H1 (cell line): Measurements from ENCODE around the gene GRID1. TPM values are rescaled to one million over a fixed set of nuclear protein-coding genes. Genes with fewer than 3 reads are reported as not detected.

Experiments
- CBX8 ChIP-seq: fragments of 300-800, 300-1000 bp; sonication (generic); IDR thresholded peaks from 2 replicates; pipeline ENCODE4 v1.7.1; 2016; ENCODE audit warnings: low read depth, low read length, borderline replicate concordance
- EP300 ChIP-seq, 2 experiments: IDR thresholded peaks; 1 replicate in 1 of 2; 2 replicates in 1 of 2; pipeline ENCODE4 v1.6.1; 2011 to 2012; ENCODE audit warnings: low read depth in 2 of 2, low read length in 2 of 2, mild to moderate bottlenecking in 2 of 2, borderline replicate concordance in 1 of 2, inconsistent platforms in 1 of 2, moderate library complexity in 1 of 2
- ZNF274 ChIP-seq: IDR thresholded peaks from 2 replicates; pipeline ENCODE4 v1.7.0; 2012; ENCODE audit warnings: low read length, borderline replicate concordance; ENCODE audit errors: extremely low read depth
- polyA plus RNA-seq, 7 experiments: library from polyadenylated mRNA; depleted of rRNA in 3 of 7; stranded (reverse) in 5 of 7; unstranded in 2 of 7; fragments of >200 nt in 5 of 7; fragments of 200-250 nt in 2 of 7; gene quantifications; 1 replicate in 5 of 7; 2 replicates in 1 of 7; 4 replicates in 1 of 7; pipeline versions ENCODE4 v1.2.1 to v1.2.3, GENCODE V29; 2011 to 2013; ENCODE audit warnings: missing spikeins in 2 of 7, mixed read lengths in 2 of 7
- total RNA-seq: library from RNA; stranded (reverse); fragmentation: NEBNext Ultra II Directional; extraction: Animal tissue kit (Norgen Biotek cat#: 25700); gene quantifications from 2 replicates; pipeline ENCODE4 v1.2.1, GENCODE V29; 2021
- TF ChIP-seq, protein P1 (sequence below): fragments of 300-600 bp; sonication (generic); IDR thresholded peaks from 2 replicates; pipeline ENCODE4 v1.7.1; 2012; ENCODE audit warnings: low read length, moderate library complexity, mild to moderate bottlenecking, inconsistent platforms; ENCODE audit not compliant: insufficient replicate concordance
- TF ChIP-seq, protein P2 (sequence below): IDR thresholded peaks from 2 replicates; pipeline ENCODE4 v1.6.1; 2011; ENCODE audit warnings: low read depth, mild to moderate bottlenecking, low read length; ENCODE audit not compliant: insufficient read depth

GRID1 gene
- total and polyA plus RNA-seq, 2 of the 8 experiments (the other 6 are each of a cell fraction or from before 2014, with no cell fraction given): 0.22 to 0.30 TPM

DNA sequence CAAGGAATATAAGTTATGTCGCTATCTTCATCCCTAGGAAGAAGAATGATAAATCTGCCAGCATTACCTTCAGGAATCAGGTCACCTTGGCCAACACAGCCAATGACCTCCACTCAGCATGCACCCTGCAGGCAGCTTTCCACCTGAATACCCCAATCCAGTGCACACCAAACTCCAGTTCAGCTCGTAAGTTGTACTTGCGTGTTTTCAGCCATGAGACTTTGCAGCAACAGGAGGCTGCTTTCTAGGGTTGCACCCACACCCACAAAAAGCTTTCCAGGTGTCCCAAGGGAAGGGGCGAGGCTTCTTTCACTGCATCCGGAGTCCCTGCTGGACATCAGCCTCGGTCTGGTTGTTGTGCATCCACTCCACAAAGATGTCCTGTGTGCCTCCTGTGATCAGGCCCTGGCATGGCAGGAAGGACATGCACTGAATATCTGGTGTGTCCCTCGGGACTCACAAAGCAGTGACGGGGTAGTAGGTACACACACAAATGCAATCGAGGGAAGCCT is 282.9 kb downstream of the GRID1 start (continued):
- TF ChIP-seq, protein P1, sequence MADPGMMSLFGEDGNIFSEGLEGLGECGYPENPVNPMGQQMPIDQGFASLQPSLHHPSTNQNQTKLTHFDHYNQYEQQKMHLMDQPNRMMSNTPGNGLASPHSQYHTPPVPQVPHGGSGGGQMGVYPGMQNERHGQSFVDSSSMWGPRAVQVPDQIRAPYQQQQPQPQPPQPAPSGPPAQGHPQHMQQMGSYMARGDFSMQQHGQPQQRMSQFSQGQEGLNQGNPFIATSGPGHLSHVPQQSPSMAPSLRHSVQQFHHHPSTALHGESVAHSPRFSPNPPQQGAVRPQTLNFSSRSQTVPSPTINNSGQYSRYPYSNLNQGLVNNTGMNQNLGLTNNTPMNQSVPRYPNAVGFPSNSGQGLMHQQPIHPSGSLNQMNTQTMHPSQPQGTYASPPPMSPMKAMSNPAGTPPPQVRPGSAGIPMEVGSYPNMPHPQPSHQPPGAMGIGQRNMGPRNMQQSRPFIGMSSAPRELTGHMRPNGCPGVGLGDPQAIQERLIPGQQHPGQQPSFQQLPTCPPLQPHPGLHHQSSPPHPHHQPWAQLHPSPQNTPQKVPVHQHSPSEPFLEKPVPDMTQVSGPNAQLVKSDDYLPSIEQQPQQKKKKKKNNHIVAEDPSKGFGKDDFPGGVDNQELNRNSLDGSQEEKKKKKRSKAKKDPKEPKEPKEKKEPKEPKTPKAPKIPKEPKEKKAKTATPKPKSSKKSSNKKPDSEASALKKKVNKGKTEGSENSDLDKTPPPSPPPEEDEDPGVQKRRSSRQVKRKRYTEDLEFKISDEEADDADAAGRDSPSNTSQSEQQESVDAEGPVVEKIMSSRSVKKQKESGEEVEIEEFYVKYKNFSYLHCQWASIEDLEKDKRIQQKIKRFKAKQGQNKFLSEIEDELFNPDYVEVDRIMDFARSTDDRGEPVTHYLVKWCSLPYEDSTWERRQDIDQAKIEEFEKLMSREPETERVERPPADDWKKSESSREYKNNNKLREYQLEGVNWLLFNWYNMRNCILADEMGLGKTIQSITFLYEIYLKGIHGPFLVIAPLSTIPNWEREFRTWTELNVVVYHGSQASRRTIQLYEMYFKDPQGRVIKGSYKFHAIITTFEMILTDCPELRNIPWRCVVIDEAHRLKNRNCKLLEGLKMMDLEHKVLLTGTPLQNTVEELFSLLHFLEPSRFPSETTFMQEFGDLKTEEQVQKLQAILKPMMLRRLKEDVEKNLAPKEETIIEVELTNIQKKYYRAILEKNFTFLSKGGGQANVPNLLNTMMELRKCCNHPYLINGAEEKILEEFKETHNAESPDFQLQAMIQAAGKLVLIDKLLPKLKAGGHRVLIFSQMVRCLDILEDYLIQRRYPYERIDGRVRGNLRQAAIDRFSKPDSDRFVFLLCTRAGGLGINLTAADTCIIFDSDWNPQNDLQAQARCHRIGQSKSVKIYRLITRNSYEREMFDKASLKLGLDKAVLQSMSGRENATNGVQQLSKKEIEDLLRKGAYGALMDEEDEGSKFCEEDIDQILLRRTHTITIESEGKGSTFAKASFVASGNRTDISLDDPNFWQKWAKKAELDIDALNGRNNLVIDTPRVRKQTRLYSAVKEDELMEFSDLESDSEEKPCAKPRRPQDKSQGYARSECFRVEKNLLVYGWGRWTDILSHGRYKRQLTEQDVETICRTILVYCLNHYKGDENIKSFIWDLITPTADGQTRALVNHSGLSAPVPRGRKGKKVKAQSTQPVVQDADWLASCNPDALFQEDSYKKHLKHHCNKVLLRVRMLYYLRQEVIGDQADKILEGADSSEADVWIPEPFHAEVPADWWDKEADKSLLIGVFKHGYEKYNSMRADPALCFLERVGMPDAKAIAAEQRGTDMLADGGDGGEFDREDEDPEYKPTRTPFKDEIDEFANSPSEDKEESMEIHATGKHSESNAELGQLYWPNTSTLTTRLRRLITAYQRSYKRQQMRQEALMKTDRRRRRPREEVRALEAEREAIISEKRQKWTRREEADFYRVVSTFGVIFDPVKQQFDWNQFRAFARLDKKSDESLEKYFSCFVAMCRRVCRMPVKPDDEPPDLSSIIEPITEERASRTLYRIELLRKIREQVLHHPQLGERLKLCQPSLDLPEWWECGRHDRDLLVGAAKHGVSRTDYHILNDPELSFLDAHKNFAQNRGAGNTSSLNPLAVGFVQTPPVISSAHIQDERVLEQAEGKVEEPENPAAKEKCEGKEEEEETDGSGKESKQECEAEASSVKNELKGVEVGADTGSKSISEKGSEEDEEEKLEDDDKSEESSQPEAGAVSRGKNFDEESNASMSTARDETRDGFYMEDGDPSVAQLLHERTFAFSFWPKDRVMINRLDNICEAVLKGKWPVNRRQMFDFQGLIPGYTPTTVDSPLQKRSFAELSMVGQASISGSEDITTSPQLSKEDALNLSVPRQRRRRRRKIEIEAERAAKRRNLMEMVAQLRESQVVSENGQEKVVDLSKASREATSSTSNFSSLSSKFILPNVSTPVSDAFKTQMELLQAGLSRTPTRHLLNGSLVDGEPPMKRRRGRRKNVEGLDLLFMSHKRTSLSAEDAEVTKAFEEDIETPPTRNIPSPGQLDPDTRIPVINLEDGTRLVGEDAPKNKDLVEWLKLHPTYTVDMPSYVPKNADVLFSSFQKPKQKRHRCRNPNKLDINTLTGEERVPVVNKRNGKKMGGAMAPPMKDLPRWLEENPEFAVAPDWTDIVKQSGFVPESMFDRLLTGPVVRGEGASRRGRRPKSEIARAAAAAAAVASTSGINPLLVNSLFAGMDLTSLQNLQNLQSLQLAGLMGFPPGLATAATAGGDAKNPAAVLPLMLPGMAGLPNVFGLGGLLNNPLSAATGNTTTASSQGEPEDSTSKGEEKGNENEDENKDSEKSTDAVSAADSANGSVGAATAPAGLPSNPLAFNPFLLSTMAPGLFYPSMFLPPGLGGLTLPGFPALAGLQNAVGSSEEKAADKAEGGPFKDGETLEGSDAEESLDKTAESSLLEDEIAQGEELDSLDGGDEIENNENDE: no peak
- TF ChIP-seq EP300 (IDR thresholded peaks at IDR 0.05; ENCODE audit: borderline replicate concordance in 1 of 2, low read depth in 2 of 2, low read length in 2 of 2) (no peak), ZNF274 (no peak), CBX8 (no peak)
- TF ChIP-seq, protein P2, sequence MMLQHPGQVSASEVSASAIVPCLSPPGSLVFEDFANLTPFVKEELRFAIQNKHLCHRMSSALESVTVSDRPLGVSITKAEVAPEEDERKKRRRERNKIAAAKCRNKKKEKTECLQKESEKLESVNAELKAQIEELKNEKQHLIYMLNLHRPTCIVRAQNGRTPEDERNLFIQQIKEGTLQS: no peak
